HG03103 (cell line): Measurements from ENCODE around the gene SPECC1.
"Not testable (repeated sequence)": the region's sequence is repeated elsewhere in the genome, so short reads cannot be mapped to it uniquely, and the experiment has no call there.

Experiments used
- ATAC-seq: cut with Tn5 transposase; IDR thresholded peaks from one replicate; pipeline ENCODE4 v1.9.1; 2021; ENCODE audit warnings: low read depth; ENCODE audit not compliant: unreplicated experiment

Gene SPECC1

DNA sequence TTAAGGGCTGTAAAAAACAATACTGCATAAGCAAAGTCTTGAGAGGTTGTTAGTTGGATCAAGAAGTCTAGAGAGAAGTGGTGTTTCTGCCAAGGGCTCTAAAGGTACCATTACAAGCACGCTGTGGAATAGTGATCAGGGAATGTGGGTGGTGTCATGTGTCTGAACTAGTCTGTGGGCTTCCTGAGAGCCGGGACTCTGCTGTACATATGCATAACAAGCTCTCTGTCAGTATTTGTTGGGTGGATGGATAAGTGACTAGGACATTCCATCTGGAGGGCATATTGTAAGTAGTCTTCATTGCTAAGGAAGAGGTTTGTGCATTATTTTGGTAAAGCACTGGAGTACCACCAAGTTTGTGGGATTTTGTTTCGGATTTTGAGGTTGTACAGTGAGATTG lies 248.6 kb downstream of the SPECC1 start:
- no peak for ATAC-seq

DNA sequence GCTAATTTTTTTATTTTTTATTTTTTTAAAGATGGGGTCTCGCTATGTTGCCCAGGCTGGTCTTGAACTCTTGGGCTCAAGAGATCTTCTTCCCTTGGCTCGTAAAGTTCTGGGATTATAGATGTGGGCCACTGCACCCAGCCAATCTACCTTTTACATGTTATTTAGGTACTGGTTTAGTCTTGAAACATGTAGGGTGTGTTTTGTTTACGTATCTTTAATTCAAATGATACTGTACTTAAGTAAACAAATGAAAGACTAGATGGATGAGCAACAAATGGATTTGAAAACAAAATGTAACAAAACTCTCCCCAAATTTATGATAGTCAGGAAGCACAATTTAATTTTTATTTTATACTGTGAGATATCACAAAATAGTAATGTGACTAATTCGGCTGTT lies 250.5 kb downstream of the SPECC1 start:
- ATAC-seq: no peak

DNA sequence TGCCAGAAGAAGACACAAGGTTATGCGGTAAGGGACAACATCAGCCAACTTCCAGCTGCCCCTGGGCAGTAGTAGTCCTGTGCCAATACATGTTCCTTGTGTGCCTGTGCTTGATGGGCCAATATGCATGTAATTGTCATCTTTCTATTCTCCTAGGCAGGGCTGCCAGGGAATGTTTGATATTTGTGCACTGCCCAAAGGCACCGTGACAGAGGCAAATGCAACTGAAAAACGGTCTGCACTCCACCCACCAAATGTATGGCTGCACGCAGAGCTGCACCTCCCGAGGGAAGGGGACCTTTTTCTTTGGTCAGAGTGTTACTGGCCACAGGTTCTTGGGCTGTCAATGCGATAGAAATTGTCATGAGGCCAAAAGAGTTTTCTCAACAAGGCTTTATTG lies 251.1 kb downstream of the SPECC1 start:
- ATAC-seq: no peak

DNA sequence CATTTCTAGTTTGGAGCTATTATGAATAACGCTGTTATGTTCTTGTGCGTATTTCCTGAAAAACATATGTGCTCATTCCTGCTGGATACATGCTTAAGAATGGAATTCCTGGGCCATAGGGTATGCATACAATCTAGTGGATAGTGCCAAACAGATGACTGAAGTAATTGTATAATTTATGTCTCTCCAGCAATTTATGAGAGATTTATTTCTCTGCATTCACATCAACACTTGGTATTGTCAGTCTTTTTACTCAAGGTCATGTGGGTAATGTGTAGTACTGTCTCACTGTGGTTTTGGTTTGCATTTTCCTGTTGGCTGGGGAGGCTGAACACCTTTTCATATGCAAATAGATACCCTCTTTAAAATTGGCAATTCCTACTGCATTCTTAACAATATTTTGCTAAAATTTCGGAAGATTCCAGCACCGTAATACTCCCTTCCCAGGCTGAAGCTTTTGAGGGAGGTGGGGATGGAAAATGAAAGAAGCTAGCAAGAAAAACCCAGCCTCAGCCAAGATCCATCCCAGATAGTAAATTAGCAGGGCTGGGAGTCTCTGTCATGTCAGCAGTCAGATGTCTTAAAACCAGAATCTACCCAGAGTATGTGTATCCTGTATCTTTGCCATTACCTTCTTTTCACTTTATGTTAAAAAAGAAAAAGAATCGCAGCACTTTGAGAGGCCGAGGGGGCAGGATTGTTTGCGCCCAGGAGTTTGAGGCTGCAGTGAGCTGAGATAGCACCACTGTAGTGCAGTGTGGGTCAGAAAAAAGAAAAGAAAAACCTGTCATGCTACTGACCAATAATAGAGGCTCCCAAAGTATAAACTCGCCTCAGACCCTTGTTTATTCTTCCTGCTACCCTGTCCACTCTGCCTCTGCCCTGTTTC lies 253.3 kb downstream of the SPECC1 start:
- no peak for ATAC-seq

DNA sequence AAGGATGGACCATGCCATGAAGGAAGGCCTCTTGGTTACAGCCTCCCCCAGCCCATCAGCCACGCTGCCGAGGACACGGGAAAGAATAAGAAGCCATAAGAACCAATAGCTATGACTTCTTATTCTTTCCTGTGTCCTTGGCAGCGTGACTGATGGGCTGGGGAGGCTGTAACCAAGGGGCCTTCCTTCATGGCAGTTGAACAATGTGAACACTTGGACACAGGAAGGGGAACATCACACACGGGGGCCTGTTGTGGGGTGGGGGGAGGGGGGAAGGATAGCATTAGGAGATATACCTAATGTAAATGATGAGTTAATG lies 253.9 kb downstream of the SPECC1 start:
- not testable (repeated sequence) for ATAC-seq

DNA sequence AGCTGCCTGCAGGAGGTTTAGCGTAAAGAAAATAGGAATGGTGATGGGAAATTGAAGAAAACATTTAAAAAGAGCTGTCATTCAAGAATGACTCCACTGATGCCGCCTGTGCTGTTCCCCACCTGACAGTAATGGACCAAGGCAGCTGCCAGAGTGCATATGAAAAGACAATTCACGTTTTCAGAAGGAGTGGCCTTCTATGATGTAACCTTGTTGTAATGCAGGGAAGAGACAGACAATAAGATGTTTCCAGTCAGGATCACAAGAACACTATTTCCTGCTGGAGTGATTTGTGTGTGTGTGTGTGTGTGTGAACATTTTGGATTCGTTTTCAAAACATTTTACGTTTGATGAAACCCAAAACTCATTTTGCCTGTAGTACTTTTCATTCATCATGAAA lies 254.4 kb downstream of the SPECC1 start:
- ATAC-seq: no peak

DNA sequence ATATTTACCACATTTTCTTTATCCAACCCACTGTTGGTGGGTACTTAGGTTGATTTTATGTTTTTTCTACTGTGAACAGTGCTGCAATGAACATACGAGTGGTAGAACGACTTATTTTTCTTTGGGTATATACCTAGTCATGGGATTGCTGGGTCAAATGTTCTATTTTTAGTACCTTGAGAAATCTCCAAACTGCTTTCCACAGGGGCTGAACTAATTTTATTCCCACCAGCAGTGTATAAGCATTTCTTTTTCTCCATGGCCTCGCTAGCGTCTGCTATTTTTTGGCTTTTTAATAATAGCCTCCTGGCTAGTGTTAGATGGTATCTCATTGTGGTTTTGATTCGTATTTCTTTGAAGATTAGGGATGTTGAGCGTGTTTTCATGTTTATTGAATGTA lies 255.8 kb downstream of the SPECC1 start:
- no peak for ATAC-seq

DNA sequence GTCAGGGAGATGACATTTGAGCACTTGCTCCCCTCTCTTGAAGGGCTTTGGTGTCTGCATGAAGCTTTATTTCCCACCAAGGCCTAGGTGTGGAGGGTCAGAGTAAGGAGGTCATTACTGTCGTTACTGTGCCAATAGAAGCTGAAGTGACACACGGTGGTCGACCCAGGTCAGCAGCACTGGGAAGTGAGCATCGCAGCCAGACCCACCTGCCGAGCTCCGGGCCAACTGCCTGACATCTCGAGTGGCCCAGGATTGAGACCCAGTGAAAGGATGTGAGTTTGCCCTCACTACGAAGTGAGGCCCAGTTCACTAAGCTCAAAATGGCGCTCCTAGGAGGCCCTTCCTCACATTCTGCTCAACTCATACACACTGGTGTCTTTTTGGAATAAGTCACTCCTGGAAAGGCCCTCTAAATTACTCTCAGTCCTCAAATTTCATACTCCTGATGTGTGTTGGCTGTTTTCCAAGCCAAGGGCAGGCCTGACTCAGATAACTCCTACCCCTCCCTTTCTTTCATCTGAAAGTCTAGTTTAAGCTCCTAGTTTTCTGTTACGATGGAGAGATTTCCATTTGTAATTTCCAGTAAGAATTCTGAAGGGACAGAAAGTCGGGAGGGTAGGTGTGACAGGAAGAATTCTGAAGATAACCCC lies 257.8 kb downstream of the SPECC1 start:
- no peak for ATAC-seq

DNA sequence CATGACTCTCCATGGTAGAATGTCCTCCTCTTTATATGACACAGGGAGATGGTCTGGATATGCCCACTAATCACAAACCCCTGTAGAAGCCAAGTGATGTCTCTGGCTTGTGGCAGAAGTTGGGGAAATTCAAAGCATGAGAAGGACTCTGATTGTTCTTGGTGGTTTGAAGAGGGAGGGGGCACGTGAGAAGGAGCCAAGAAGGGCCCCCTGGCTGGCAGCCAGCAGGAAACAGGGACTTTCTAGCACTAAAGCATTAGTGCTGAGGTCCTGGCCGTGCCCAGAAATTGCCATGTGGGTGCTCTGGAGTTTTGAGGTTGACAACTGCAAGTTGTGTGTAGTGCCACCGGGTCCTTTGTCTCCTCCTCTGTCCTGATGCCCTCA lies 258.3 kb downstream of the SPECC1 start:
- ATAC-seq: no peak

DNA sequence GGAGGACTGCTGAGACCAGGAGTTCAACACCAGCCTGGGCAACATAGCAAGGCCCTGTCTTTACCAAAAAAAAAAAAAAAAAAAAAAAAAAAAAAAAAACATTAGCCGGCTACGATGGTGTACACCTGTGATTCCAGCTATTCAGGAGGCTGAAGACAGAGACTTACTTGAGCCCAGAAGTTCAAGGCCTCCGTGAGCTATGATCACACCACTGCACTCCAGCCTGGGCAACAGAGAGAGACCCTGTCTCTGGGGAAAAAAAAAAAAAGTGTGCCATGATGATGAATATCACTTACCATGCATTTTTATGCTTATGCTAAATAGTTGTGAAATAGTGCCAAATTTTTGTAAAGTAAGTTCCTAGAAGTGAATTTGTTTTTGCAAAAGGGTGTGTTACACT lies 261.2 kb downstream of the SPECC1 start:
- no peak for ATAC-seq

DNA sequence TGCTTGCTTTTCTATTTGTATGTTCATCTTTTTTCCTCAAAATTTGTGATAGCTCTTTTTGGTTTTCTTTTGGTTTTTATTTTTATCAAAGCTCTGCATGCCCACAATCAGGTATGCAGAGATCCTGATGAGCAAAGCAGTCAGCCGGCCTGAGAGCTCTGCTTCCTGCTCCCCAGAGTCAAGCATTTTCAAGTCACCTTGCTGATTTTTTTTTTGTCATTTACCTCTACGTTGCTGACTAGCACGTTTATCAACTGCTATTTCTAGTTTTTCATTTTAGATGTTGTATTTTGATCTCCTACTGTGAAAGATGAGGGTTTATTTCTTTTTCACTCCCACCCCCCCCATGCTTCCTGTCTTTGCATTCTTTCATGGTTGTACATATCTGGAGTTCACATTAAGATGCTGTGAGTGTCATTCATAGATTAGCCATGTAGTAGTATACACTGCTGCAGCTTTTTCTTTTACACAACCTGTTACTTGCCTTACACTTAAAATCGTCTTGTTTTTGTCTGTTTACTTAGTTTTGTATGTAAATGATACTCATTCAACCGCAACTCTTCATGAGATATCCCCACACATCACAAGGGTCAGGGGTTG lies 262.0 kb downstream of the SPECC1 start:
- no peak for ATAC-seq

DNA sequence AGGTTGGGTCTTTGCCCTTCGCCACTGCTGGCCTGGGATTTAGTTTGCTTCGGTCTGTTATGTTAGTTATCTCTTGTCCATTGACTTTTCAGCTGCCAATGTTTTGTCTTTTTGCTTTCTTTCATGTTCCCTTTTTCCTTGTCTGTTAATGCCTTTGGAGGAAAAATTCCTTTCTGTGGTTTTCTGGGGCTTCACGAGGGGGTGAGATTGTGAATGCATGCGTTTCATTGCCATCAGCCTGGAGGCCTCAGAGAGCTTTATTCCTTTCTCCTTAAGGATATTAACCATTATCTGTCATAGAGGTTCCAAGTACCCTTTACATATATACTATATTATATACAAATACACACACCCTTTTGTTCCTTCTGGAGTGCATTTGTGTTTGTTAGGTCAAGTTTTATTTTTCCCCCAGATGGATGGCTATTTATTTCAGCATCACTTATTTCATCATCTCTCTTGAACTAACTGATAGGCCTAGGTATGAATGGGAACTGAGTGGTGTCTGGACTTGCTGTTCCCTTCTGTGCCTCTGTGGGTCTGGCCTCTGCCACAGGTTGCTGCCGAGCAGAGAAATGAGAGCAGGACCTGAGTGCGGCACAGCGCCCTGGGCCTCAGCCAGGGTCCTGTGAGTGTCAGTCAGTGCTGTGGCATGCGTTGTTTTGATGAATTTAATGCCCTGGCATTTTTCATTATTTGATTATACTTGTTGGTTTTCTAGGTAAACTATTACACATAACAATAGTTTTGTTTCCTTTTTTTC lies 264.8 kb downstream of the SPECC1 start:
- ATAC-seq: no peak

DNA sequence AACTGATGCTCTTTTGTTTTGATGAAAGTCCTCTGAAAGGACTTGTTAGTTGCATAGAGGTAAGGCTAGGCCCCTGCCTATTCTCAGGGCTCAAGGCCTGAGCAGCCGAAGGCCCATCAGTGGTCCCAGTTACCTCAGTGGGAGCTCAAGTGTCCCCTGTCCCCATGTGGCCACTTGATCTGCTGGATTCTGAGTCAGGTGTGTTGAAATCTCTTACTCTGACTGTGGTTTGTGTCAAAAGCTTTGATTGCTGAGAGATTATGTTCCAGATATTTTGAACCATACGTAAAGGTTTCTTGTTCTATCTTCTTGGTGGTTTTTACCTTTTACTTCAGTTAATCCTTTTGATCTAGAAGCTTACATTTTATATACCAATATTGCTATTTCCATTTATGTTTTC lies 266.5 kb downstream of the SPECC1 start:
- no peak for ATAC-seq

DNA sequence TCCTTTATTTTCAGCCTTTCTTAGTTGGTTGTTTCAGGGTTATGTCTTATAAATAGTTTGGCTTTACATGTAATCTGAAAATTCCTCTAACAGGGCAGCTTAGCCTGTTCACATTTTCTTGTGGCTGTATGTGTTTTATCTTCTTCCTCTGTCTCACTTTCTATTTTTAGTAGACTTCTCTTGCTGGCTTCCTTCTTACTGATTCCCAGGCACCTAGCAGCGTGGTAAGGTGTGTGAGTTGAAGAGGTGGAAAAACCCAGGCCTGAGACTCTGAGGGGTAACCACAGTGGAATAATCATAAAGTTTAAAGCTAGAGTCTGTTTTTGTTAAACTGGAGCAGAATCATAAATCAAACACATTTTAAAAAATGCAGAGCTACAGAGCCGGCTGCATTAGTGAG lies 267.3 kb downstream of the SPECC1 start:
- ATAC-seq: no peak

DNA sequence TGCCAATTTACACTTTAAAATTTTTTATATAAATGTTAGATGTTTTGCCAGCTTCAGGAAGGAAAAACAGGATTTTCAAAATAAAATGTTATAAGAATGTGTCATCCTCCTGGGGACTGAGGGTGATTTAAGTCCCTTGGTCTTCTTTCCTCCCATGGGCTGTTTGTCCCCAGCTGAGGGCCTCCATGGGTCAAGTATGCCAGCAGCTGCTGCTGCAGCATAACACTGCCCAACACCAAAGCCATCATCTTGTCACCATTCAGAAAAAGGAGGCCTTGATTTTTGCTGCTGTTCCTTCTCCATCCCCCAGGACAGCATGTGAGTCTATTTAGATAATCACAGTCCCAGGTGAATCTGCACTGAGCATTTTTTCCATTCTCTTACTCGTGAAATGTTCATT lies 269.6 kb downstream of the SPECC1 start:
- no peak for ATAC-seq

DNA sequence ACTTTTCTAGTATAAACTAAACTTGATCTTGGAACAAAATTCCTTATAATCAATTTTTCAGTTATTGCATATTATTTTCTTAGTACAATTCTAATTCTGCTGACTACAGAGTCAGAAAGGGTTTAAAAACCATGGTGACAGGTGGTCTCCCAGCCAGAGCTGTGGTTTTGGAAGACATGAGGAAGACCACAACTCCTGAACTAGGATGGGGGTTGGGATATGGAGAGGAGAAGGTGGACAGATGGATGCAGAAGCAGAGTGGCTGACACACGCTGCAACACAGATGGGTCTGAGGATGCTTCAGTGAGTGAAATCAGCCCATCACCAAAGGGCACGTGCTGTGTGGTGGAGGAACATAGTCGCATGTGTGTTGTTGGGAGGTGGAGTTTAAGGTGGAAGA lies 270.5 kb downstream of the SPECC1 start:
- ATAC-seq: no peak

DNA sequence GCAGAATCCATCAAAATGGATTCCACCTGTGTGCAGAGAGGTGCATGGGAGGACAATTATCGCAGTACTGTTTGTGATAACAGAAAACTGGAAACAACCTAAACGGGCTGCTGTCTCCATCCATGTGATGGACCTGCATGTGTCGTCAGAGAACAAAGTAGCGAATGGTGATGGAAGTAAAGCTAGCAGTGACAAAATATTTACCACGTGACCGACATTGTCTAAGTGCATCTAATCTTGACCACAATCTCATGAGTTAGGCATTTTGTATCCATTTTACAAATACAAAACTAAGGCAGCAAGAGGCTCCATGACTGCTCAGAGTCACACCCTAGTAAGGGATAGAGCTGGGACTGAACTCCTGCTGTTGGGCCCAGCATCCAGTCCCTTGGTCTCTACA lies 270.9 kb downstream of the SPECC1 start:
- ATAC-seq: no peak

DNA sequence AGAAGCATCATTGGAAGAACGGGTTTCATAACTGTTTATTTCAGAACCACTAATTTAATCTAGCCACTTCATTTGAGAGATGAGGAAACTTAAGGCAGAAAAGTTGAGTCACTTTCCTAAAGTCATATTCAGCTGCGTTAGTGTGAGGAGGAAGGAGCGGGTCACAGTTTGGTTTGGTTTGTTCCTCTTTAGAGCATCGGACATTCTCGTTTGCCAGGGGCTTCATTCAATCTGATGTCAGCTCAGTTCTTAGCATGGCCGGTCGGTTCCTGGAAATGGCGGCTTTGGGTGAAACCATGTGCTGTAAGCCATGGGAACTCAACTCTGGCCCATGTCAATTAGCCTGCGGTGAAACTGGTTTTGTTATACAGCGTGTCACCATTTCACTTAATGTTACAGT lies 271.7 kb downstream of the SPECC1 start:
- no peak for ATAC-seq

DNA sequence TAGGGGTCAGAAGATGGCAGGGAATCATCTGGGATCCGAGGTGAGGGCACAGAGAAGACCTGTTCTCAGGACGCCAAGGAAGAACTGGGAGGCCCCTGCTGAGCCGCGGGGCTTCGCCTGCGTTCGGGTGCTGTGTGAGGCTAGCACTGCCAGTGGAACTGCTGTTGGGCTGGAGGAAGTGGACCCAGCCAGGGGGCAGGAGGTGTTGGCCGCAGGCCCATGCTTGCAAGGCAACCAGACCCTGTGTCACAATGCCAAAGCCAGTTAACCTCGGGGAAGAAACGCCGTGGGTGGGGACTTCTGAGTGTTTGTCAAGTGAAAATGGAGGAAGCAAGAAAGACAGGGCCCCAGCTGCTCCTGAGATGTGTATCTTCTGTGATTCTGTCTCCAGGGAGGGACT lies 272.7 kb downstream of the SPECC1 start:
- ATAC-seq: no peak

DNA sequence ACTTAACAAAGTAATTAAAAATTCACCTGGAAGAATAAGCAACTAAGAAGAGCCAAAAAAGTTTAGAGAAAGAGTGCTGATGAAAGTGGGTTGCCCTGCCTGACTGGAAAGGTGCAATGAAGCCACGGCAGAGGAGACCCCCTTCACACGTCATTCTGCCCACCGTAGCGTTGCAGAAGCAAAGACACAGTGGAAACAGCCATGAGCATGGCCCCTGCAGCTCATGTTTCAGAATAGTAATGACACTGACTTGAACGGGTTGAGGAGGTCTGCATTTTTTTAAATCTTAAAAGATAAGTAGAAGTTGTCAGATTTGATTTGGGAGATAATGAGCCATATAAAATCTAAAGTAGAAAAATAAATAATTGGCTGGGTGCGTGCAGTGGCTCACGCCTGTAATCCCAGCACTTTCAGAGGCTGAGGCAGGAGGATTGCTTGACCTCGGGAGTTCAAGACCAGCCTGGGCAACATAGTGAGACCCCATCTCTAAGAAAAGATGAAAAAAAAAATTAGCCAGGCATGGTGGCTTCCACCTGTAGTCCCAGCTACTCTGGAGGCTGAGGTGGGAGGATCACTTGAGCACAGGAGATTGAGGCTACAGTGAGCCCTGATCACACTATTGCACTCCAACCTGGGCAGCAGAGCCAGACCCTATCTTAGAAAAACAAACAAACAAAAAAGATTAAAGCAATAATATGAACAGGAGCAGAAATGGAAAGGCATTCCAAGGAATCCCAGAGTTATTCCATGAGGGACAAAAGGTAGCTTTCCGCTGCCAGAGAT lies 273.6 kb downstream of the SPECC1 start:
- ATAC-seq: no peak

DNA sequence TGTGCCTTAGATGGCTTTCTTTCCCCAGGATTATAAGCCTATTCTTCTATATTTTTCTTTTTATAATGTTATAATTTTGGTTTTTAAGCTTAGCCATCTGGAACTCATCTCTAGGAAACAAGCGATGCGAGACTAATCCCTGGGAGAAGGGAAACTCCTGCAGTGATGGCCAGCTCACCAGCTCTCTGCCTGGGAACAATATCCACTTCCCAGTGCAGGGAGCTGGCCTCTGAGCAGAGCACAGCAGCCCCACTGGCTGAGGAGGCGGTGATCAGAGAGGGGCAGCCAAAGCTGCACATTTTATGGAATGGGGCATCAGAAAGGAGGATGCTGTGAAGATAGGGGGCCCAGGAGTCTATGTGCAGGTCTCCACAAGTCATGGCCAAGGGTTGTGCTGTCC lies 274.9 kb downstream of the SPECC1 start:
- no peak for ATAC-seq
